Measurements from ENCODE around the gene MAP1LC3B2. TPM values are rescaled to one million over a fixed set of nuclear protein-coding genes. Genes with fewer than 3 reads are reported as not detected.
A peak's percentile ranks its signal among the peaks of the same experiment; 100 is the strongest.
"Not testable (repeated sequence)": the region's sequence is repeated elsewhere in the genome, so short reads cannot be mapped to it uniquely, and the experiment has no call there.

MAP1LC3B2 gene
- polyA plus RNA-seq, 1 donor: 2.3 TPM

DNA sequence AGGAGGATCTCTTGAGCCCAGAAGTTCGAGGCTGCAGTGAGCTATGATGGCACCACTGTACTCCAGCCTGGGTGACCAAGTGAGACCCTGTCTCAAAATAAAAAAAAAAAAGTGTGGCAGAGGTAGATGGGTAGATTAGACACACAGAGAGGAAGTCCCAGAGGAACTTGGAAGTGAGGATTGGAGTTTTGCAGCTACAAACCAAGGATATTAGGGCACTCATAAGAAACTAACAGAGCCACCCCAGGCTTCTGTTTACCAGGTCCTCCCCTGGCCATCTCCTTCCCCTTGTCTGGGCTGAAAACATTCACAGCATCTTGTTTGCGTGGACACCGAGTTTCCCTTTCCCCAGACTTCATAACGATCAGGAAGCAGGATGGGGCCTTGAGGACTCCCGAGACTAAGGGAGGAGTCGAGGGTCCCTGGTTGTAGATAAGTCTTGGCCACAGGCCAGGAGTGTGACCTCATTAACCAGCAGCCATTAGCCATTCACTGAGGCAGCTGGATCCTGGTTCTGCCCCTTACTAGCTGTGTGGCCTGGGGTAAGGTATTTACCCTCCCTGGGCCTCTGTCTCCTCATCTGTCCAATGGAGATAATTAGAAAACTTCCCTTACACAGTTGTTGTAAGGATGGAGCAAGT, 2.1 kb downstream of the MAP1LC3B2 start:
- peak in 1 of 2 donors; percentile 48 for DNase-seq
- Histone ChIP-seq H3K27me3 (ENCODE audit: control insufficient read depth, insufficient read depth, low read length) (no peaks in the 10 kb centered on the region), H3K27ac (ENCODE audit: low read length) (no peak overlapping the region), H3K36me3 (ENCODE audit: control insufficient read depth, insufficient read depth, low read length) (no peaks in the 10 kb centered on the region), H3K9me3 (ENCODE audit: control insufficient read depth, low read depth, low read length) (peaks cover 10% of the 10 kb centered on the region), H3K4me3 (ENCODE audit: low read length) (no peak overlapping the region), H3K4me1 (ENCODE audit: control insufficient read depth, insufficient read depth, low read length) (peaks cover 20% of the 10 kb centered on the region)
- WGBS (ENCODE audit: insufficient coverage, low lambda C conversion rate): no CpG with 5 or more reads among the region's 6 CpGs

- no CpG with 5 or more reads among the region's 7 CpGs for WGBS (ENCODE audit: insufficient coverage, low lambda C conversion rate)
- Histone ChIP-seq H3K27me3 (ENCODE audit: control insufficient read depth, insufficient read depth, low read length) (no peaks in the 10 kb centered on the region), H3K4me3 (ENCODE audit: low read length) (no peak overlapping the region), H3K27ac (ENCODE audit: low read length) (no peak overlapping the region), H3K36me3 (ENCODE audit: control insufficient read depth, insufficient read depth, low read length) (no peaks in the 10 kb centered on the region), H3K4me1 (ENCODE audit: control insufficient read depth, insufficient read depth, low read length) (peaks cover 20% of the 10 kb centered on the region), H3K9me3 (ENCODE audit: control insufficient read depth, low read depth, low read length) (peaks cover 10% of the 10 kb centered on the region)
- DNase-seq: no peak
Measured at GRCh38 chr12:116562090-116562489, 2.9 kb downstream of the MAP1LC3B2 start.

- 100% methylated on average over 1 of the region's 1 CpG for WGBS (ENCODE audit: insufficient coverage, low lambda C conversion rate)
- H3K27me3 ChIP-seq (ENCODE audit: control insufficient read depth, insufficient read depth, low read length): no peaks in the 10 kb centered on the region
- peaks cover 18% of the 10 kb centered on the region for H3K4me1 ChIP-seq (ENCODE audit: control insufficient read depth, insufficient read depth, low read length)
- DNase-seq: no peak
- no peak overlapping the region for H3K27ac ChIP-seq (ENCODE audit: low read length)
- no peaks in the 10 kb centered on the region for H3K36me3 ChIP-seq (ENCODE audit: control insufficient read depth, insufficient read depth, low read length)
- H3K9me3 ChIP-seq (ENCODE audit: control insufficient read depth, low read depth, low read length): peaks cover 10% of the 10 kb centered on the region
- H3K4me3 ChIP-seq (ENCODE audit: low read length): no peak overlapping the region
Measured at GRCh38 chr12:116563262-116563661, 4.1 kb downstream of the MAP1LC3B2 start.

DNA sequence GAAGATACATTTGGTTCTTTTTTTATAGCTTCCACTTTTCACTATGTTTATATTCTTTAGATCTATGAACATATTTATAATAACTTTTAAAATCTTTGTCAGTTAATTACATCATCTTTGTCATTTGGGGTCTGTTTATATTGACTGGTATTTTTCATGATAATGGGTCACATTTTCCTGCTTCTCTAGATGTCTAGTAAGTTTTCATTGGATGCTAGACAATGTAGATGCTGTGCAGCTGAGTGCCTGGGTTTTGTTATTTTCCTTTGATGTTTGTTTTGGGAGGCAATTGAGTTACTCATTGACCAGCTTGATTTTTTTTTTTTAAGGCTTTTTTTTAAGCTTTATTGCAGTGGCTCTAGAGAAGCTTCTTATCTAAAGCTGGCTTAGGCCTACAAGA, 4.9 kb downstream of the MAP1LC3B2 start:
- Histone ChIP-seq H3K36me3 (ENCODE audit: control insufficient read depth, insufficient read depth, low read length) (no peaks in the 10 kb centered on the region), H3K4me1 (ENCODE audit: control insufficient read depth, insufficient read depth, low read length) (peaks cover 10% of the 10 kb centered on the region)

GRCh38 chr12:116565221-116565620, 6.0 kb downstream of the MAP1LC3B2 start:
- not testable (repeated sequence) for H3K27ac ChIP-seq (ENCODE audit: low read length); H3K4me1 ChIP-seq (ENCODE audit: control insufficient read depth, insufficient read depth, low read length); H3K9me3 ChIP-seq (ENCODE audit: control insufficient read depth, low read depth, low read length); H3K4me3 ChIP-seq (ENCODE audit: low read length); H3K36me3 ChIP-seq (ENCODE audit: control insufficient read depth, insufficient read depth, low read length); DNase-seq; H3K27me3 ChIP-seq (ENCODE audit: control insufficient read depth, insufficient read depth, low read length)
- no CpG with 5 or more reads among the region's 7 CpGs for WGBS (ENCODE audit: insufficient coverage, low lambda C conversion rate)

More for the DNA sequence above, 4.9 kb downstream of the MAP1LC3B2 start:
- Histone ChIP-seq H3K4me3 (ENCODE audit: low read length) (no peak overlapping the region), H3K9me3 (ENCODE audit: control insufficient read depth, low read depth, low read length) (peaks cover 10% of the 10 kb centered on the region), H3K27me3 (ENCODE audit: control insufficient read depth, insufficient read depth, low read length) (no peaks in the 10 kb centered on the region), H3K27ac (ENCODE audit: low read length) (no peak overlapping the region)
- DNase-seq: no peak

DNA sequence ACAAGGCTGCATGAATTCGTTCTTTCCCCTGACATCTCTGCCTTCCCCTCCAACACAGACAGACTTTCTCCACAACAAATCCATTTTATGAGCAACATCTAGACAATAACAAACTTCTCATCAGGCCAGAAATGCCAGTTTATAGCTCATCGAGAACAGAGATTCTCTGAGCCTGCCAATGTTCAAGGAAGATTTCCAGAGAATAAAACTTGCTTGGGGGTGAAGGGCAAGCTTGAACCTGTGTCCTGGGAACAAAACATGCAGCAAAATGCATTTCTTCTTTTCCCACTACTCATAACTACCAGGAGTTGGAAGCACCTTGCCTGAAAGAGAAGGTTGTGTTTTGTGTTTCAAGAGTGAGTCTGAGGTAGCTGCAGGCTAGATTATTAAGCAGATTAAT, 6.8 kb downstream of the MAP1LC3B2 start:
- H3K4me3 ChIP-seq (ENCODE audit: low read length): no peak overlapping the region
- no peak for DNase-seq
- H3K27ac ChIP-seq (ENCODE audit: low read length): no peak overlapping the region
- peaks cover 10% of the 10 kb centered on the region for H3K9me3 ChIP-seq (ENCODE audit: control insufficient read depth, low read depth, low read length)
- H3K4me1 ChIP-seq (ENCODE audit: control insufficient read depth, insufficient read depth, low read length): peaks cover 3% of the 10 kb centered on the region
- 100% methylated on average over 1 of the region's 2 CpGs for WGBS (ENCODE audit: insufficient coverage, low lambda C conversion rate)
- no peaks in the 10 kb centered on the region for H3K27me3 ChIP-seq (ENCODE audit: control insufficient read depth, insufficient read depth, low read length)
- H3K36me3 ChIP-seq (ENCODE audit: control insufficient read depth, insufficient read depth, low read length): no peaks in the 10 kb centered on the region

- Histone ChIP-seq H3K27ac (ENCODE audit: low read length) (no peak overlapping the region), H3K4me1 (ENCODE audit: control insufficient read depth, insufficient read depth, low read length) (no peaks in the 10 kb centered on the region), H3K27me3 (ENCODE audit: control insufficient read depth, insufficient read depth, low read length) (no peaks in the 10 kb centered on the region), H3K9me3 (ENCODE audit: control insufficient read depth, low read depth, low read length) (peaks cover 7% of the 10 kb centered on the region), H3K36me3 (ENCODE audit: control insufficient read depth, insufficient read depth, low read length) (no peaks in the 10 kb centered on the region), H3K4me3 (ENCODE audit: low read length) (no peak overlapping the region)
- WGBS (ENCODE audit: insufficient coverage, low lambda C conversion rate): 100% methylated on average over 1 of the region's 2 CpGs
- no peak for DNase-seq
Measured at GRCh38 chr12:116568203-116568602, 9.0 kb downstream of the MAP1LC3B2 start.

- Histone ChIP-seq H3K27me3 (ENCODE audit: control insufficient read depth, insufficient read depth, low read length) (no peaks in the 10 kb centered on the region), H3K9me3 (ENCODE audit: control insufficient read depth, low read depth, low read length) (no peaks in the 10 kb centered on the region), H3K36me3 (ENCODE audit: control insufficient read depth, insufficient read depth, low read length) (no peaks in the 10 kb centered on the region), H3K27ac (ENCODE audit: low read length) (no peak overlapping the region), H3K4me3 (ENCODE audit: low read length) (no peak overlapping the region), H3K4me1 (ENCODE audit: control insufficient read depth, insufficient read depth, low read length) (no peaks in the 10 kb centered on the region)
- no CpG with 5 or more reads among the region's 2 CpGs for WGBS (ENCODE audit: insufficient coverage, low lambda C conversion rate)
- DNase-seq: no peak
Measured at GRCh38 chr12:116571089-116571488, 11.9 kb downstream of the MAP1LC3B2 start.

- no peaks in the 10 kb centered on the region for H3K4me1 ChIP-seq (ENCODE audit: control insufficient read depth, insufficient read depth, low read length)
- H3K9me3 ChIP-seq (ENCODE audit: control insufficient read depth, low read depth, low read length): no peaks in the 10 kb centered on the region
- WGBS (ENCODE audit: insufficient coverage, low lambda C conversion rate): 87% methylated on average over 3 of the region's 4 CpGs
- H3K36me3 ChIP-seq (ENCODE audit: control insufficient read depth, insufficient read depth, low read length): no peaks in the 10 kb centered on the region
- H3K4me3 ChIP-seq (ENCODE audit: low read length): no peak overlapping the region
- DNase-seq: no peak
- no peak overlapping the region for H3K27ac ChIP-seq (ENCODE audit: low read length)
- H3K27me3 ChIP-seq (ENCODE audit: control insufficient read depth, insufficient read depth, low read length): no peaks in the 10 kb centered on the region
Measured at GRCh38 chr12:116573776-116574175, 14.6 kb downstream of the MAP1LC3B2 start.

GRCh38 chr12:116575754-116576153, 16.6 kb downstream of the MAP1LC3B2 start:
- 100% methylated on average over 2 of the region's 24 CpGs for WGBS (ENCODE audit: insufficient coverage, low lambda C conversion rate)
- H3K4me1 ChIP-seq (ENCODE audit: control insufficient read depth, insufficient read depth, low read length); H3K27me3 ChIP-seq (ENCODE audit: control insufficient read depth, insufficient read depth, low read length); H3K4me3 ChIP-seq (ENCODE audit: low read length); H3K9me3 ChIP-seq (ENCODE audit: control insufficient read depth, low read depth, low read length); DNase-seq; H3K27ac ChIP-seq (ENCODE audit: low read length); H3K36me3 ChIP-seq (ENCODE audit: control insufficient read depth, insufficient read depth, low read length): not testable (repeated sequence)

DNA sequence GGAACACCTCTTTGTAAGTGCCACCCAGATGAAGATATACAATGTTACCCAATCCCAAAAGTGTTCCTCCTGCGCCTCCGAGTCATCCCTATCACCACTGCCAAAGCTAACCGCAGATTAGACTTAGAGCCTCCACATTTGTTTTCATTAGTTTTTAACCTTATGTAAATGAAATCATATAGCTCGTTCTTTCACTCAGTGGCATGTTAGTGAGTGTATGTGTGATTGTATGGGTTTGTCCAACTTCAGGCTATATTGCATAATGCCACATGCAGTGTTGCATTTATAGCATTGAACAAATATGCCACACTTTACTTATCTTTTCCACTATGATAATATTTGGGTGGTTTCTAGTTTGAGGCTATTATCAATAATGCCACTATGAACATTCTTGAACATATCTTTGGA, 18.0 kb downstream of the MAP1LC3B2 start:
- H3K27me3 ChIP-seq (ENCODE audit: control insufficient read depth, insufficient read depth, low read length): no peaks in the 10 kb centered on the region
- H3K27ac ChIP-seq (ENCODE audit: low read length): no peak overlapping the region
- H3K4me1 ChIP-seq (ENCODE audit: control insufficient read depth, insufficient read depth, low read length): no peaks in the 10 kb centered on the region
- no peak for DNase-seq
- no CpG with 5 or more reads among the region's 4 CpGs for WGBS (ENCODE audit: insufficient coverage, low lambda C conversion rate)
- H3K9me3 ChIP-seq (ENCODE audit: control insufficient read depth, low read depth, low read length): no peaks in the 10 kb centered on the region
- no peak overlapping the region for H3K4me3 ChIP-seq (ENCODE audit: low read length)
- H3K36me3 ChIP-seq (ENCODE audit: control insufficient read depth, insufficient read depth, low read length): no peaks in the 10 kb centered on the region
